Measurements from ENCODE around the gene ZGLP1.
A peak's percentile ranks its signal among the peaks of the same experiment; 100 is the strongest.

ZGLP1 gene

DNA sequence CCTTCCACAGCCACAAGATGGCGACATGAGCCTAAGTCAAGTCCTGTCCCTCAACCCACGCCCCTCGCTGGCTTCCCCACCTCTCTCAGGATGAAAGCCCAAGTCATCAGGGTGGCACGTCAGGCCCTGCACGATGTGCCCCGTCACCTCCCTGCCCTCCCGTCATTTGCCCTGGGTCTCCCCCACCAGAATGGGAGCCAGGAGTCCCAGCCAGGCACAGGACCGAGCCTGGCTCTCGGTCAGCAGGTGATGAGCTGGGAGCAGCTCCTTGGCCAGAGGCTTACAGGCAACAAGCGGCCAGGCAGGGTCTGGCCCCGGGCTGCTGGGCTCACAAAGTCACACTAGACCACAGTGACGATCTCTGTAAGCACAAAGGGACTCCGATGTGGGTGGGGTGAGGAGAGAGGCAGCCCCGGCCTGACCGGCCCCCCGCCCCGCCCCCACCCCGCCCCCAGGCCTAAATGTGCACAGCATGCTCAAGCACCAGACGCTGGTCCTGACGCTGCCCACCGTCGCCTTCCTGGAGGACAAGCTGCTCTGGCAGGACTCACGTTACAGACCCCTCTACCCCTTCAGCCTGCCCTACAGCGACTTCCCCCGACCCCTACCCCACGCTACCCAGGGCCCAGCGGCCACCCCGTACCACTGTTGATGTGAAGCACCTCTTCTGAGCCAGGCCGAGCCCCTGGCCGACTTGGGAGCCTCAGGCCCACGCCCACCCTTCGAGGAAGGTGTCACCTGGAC lies 50.3 kb downstream of the ZGLP1 start:
- TF ChIP-seq, protein P1, sequence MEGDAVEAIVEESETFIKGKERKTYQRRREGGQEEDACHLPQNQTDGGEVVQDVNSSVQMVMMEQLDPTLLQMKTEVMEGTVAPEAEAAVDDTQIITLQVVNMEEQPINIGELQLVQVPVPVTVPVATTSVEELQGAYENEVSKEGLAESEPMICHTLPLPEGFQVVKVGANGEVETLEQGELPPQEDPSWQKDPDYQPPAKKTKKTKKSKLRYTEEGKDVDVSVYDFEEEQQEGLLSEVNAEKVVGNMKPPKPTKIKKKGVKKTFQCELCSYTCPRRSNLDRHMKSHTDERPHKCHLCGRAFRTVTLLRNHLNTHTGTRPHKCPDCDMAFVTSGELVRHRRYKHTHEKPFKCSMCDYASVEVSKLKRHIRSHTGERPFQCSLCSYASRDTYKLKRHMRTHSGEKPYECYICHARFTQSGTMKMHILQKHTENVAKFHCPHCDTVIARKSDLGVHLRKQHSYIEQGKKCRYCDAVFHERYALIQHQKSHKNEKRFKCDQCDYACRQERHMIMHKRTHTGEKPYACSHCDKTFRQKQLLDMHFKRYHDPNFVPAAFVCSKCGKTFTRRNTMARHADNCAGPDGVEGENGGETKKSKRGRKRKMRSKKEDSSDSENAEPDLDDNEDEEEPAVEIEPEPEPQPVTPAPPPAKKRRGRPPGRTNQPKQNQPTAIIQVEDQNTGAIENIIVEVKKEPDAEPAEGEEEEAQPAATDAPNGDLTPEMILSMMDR (IDR thresholded peaks at IDR 0.05; ENCODE audit: control insufficient read depth, extremely low read depth, insufficient read depth): peak; percentile 71
- H3K4me3 ChIP-seq (ENCODE audit: low read depth, low read length): no peak overlapping the region
- peak; percentile 63 for DNase-seq (ENCODE audit: low read depth)

DNA sequence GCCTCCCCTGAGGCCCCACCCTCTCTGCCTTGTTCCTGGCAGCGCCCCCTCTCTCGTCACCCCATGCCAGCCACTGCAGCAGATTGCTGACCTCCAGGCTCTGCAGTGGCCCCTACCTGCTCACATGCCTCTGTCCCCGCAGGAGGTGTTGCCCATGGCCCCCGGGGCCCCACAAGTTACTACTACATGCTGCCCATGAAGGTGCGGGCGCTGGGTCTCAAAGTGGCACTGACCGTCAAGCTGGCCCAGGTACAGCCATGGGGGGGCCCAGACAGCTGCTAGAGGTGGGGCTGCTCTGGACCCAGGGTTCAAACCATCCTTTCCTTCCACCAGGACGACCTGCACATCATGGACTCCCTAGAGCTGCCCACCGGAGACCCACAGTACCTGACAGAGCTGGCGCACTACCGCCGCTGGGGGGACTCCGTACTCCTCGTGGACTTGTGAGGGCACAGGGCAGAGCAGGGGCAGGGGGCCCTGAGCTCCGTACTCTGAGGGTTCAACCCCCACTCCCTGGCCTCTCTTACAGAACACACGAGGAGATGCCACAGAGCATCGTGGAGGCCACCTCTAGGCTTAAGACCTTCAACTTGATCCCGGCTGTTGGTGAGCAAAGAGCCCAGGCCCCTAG lies 51.4 kb downstream of the ZGLP1 start:
- TF ChIP-seq, protein P1 (IDR thresholded peaks at IDR 0.05; ENCODE audit: control insufficient read depth, extremely low read depth, insufficient read depth): no peak
- no peak overlapping the region for H3K4me3 ChIP-seq (ENCODE audit: low read depth, low read length)
- DNase-seq (ENCODE audit: low read depth): no peak

DNA sequence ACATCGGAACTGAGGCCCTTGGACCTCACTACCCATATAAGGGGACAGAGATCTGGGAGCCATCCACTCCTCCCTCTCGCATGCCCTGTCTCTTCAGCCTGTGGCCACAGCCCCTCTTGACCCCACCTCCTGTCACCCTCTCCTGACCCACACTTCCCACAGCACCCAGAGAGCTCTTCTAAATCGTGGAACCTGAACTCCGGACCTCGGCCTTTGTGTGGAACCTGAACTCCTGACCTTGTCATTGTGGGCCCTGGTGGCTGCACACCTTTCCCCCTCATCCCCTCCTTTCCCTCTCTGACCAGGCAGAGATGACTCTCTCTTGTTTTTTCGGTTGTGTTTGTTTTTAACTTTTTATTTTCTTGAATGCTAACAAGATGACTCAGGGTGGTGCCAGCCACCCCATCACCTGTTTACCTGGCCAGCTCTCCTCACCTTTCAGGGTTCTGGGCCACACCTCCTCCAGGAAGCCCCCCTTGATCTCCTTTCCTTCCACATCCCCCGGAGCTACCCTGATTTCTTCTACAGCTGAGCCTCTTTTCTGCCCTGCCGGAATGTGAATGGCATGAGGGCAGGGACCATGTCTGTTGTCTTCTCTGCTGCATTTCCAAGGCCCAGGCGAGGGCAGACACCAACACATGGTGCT lies 52.5 kb downstream of the ZGLP1 start:
- H3K4me3 ChIP-seq (ENCODE audit: low read depth, low read length): no peak overlapping the region
- DNase-seq (ENCODE audit: low read depth): no peak
- TF ChIP-seq, protein P1 (IDR thresholded peaks at IDR 0.05; ENCODE audit: control insufficient read depth, extremely low read depth, insufficient read depth): no peak

DNA sequence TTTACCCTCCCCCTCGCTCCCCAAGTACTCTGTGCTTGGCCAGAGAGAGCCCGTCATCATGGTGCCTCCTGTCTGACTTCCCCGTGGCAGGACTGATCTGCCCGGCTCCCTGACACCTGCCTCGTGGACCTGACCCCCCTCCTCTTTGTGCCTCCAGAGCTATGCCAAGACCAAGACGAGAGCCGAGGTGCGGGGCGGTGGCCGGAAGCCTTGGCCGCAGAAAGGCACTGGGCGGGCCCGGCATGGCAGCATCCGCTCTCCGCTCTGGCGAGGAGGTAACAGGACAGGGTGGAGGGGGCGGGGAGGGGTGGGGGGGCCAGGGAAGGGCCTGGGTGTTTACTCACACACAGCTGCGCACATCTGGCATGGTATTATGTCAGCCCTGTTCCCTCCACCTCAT lies 53.1 kb downstream of the ZGLP1 start:
- no peak for DNase-seq (ENCODE audit: low read depth)
- TF ChIP-seq, protein P1 (IDR thresholded peaks at IDR 0.05; ENCODE audit: control insufficient read depth, extremely low read depth, insufficient read depth): no peak
- no peak overlapping the region for H3K4me3 ChIP-seq (ENCODE audit: low read depth, low read length)

- no peak overlapping the region for H3K4me3 ChIP-seq (ENCODE audit: low read depth, low read length)
- no peak for DNase-seq (ENCODE audit: low read depth)
- TF ChIP-seq, protein P1 (IDR thresholded peaks at IDR 0.05; ENCODE audit: control insufficient read depth, extremely low read depth, insufficient read depth): no peak
These were observed 54.3 kb downstream of the ZGLP1 start for GRCh38 chr19:10255358-10255757.
